ENCODE measurements around the gene WDR41.

- TF ChIP-seq, protein P1, sequence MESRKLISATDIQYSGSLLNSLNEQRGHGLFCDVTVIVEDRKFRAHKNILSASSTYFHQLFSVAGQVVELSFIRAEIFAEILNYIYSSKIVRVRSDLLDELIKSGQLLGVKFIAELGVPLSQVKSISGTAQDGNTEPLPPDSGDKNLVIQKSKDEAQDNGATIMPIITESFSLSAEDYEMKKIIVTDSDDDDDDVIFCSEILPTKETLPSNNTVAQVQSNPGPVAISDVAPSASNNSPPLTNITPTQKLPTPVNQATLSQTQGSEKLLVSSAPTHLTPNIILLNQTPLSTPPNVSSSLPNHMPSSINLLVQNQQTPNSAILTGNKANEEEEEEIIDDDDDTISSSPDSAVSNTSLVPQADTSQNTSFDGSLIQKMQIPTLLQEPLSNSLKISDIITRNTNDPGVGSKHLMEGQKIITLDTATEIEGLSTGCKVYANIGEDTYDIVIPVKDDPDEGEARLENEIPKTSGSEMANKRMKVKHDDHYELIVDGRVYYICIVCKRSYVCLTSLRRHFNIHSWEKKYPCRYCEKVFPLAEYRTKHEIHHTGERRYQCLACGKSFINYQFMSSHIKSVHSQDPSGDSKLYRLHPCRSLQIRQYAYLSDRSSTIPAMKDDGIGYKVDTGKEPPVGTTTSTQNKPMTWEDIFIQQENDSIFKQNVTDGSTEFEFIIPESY (IDR thresholded peaks at IDR 0.05; ENCODE audit: extremely low read depth, insufficient replicate concordance, low read length): no peak
- TF ChIP-seq, protein P2, sequence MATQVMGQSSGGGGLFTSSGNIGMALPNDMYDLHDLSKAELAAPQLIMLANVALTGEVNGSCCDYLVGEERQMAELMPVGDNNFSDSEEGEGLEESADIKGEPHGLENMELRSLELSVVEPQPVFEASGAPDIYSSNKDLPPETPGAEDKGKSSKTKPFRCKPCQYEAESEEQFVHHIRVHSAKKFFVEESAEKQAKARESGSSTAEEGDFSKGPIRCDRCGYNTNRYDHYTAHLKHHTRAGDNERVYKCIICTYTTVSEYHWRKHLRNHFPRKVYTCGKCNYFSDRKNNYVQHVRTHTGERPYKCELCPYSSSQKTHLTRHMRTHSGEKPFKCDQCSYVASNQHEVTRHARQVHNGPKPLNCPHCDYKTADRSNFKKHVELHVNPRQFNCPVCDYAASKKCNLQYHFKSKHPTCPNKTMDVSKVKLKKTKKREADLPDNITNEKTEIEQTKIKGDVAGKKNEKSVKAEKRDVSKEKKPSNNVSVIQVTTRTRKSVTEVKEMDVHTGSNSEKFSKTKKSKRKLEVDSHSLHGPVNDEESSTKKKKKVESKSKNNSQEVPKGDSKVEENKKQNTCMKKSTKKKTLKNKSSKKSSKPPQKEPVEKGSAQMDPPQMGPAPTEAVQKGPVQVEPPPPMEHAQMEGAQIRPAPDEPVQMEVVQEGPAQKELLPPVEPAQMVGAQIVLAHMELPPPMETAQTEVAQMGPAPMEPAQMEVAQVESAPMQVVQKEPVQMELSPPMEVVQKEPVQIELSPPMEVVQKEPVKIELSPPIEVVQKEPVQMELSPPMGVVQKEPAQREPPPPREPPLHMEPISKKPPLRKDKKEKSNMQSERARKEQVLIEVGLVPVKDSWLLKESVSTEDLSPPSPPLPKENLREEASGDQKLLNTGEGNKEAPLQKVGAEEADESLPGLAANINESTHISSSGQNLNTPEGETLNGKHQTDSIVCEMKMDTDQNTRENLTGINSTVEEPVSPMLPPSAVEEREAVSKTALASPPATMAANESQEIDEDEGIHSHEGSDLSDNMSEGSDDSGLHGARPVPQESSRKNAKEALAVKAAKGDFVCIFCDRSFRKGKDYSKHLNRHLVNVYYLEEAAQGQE (IDR thresholded peaks at IDR 0.05; ENCODE audit: low read depth): no peak
- TF ChIP-seq YY1 (IDR thresholded peaks at IDR 0.05; ENCODE audit: extremely low read depth, insufficient replicate concordance, low read depth, low read length) (no peak), RAD21 (IDR thresholded peaks at IDR 0.05; ENCODE audit: low read depth) (no peak), CTCF (IDR thresholded peaks at IDR 0.05 in 2 of 3, conservative IDR thresholded peaks at IDR 0.05 in 1 of 3; ENCODE audit: borderline replicate concordance in 1 of 3, insufficient read depth in 1 of 3, low read depth in 2 of 3, low read length in 2 of 3) (no peak), POLR2A (IDR thresholded peaks at IDR 0.05; ENCODE audit: borderline replicate concordance, extremely low read depth, insufficient read depth, insufficient read length) (no peak), SP1 (IDR thresholded peaks at IDR 0.05; ENCODE audit: low read depth) (no peak), EZH2 (IDR thresholded peaks at IDR 0.05) (no peak), POLR2AphosphoS5 (IDR thresholded peaks at IDR 0.05; ENCODE audit: low read depth, low read length) (no peak)
Measured at GRCh38 chr5:77427998-77428397, 64.1 kb downstream of the WDR41 start.

Data from HCT116 (cell line).